ENCODE measurements around the gene HSDL2. TPM values are rescaled to one million over a fixed set of nuclear protein-coding genes. Genes with fewer than 3 reads are reported as not detected.

HSDL2 gene
- total and polyA plus RNA-seq, 2 of the 4 experiments (the other 2 are of a cell fraction) = 17.7 to 65.8 TPM

DNA sequence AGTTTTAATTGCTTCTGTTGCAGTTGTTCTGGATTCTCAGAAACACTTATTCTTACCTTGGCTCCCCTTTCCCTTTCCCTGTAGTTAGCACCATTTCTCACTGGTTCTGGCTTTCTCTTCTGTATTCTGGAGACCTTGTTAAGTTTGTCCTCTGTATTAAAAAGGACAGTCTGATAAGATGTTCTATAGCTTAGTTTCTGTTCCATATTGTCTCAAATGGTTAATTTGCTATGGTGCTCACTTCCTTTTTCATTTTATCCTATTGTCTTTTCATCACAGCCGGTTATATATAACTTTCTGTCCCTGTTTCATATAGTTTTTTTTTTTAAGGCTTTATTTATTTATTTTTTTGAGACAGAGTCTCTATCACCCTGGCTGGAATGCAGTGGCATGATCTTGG lies 65.3 kb downstream of the HSDL2 start:
- H3K36me3 ChIP-seq (ENCODE audit: control insufficient read depth, insufficient read depth, low read length) = peaks cover 7% of the 10 kb centered on the region
- DNase-seq (no peak), ATAC-seq (ENCODE audit: low read depth) (no peak)
- no peak overlapping the region for H3K14ac ChIP-seq (replicated peaks; ENCODE audit: low read depth, low read length)
- ChIA-PET POLR2A (ENCODE audit: unreplicated experiment) (interaction anchor here (0.6 kb wide), 1 partner anchor 261 kb away, joined by 7 read pairs; no protein-coding TSS in a partner anchor), CTCF (interaction anchor here (0.6 kb wide), 1 partner anchor 12 kb away, joined by 3 read pairs; no protein-coding TSS in a partner anchor)
- H2AK5ac ChIP-seq (ENCODE audit: low read depth, low read length) = no peak overlapping the region
- peaks cover 5% of the 10 kb centered on the region; the same call in 1 of the 2 replicates for H3K4me1 ChIP-seq (ENCODE audit: control insufficient read depth, insufficient read depth, low read length)
- no peak overlapping the region for H3K27ac ChIP-seq (ENCODE audit: insufficient read depth, low read length)
- no peak overlapping the region for H4K8ac ChIP-seq (ENCODE audit: low read depth in 2 of 2, low read length in 2 of 2)
- no peaks in the 10 kb centered on the region for H3K27me3 ChIP-seq (ENCODE audit: control insufficient read depth, insufficient read depth, low read length)
- H3K4me3 ChIP-seq (ENCODE audit: insufficient read depth, low read depth, low read length) = no peak overlapping the region
- no CpG with 5 or more reads among the region's 1 CpG for WGBS, 2 experiments (ENCODE audit: extremely low coverage in 2 of 2, insufficient read length in 1 of 2)
- no peak overlapping the region for H2AK9ac ChIP-seq (replicated peaks; ENCODE audit: low read depth, low read length, poor library complexity)
- BruUV-seq (replicated peaks) = no TSS peak
- no peak overlapping the region for H3K23ac ChIP-seq (ENCODE audit: low read depth, low read length)
- H2BK120ac ChIP-seq (ENCODE audit: low read depth, low read length) = no peak overlapping the region
- intact Hi-C loops (cut with micrococcal nuclease) = no loop called here
- no peak overlapping the region for H4K91ac ChIP-seq (ENCODE audit: insufficient read depth, low read depth, low read length)
- H2BK5ac ChIP-seq (ENCODE audit: low read depth, low read length, poor library complexity, severe bottlenecking) = no peak overlapping the region
- peaks cover 0 to 5% of the 10 kb centered on the region in 2 experiments; a peak in 1 of 4 replicates for H3K79me1 ChIP-seq (ENCODE audit: low read depth in 1 of 2, low read length in 2 of 2)
- no peak overlapping the region for H3K4ac ChIP-seq (ENCODE audit: low read depth, low read length)
- no peaks in the 10 kb centered on the region for H4K20me1 ChIP-seq (ENCODE audit: insufficient read depth, low read length)
- no peak overlapping the region for H3K56ac ChIP-seq (ENCODE audit: extremely low read depth, insufficient read depth, low read length)
- TF ChIP-seq, protein P1, sequence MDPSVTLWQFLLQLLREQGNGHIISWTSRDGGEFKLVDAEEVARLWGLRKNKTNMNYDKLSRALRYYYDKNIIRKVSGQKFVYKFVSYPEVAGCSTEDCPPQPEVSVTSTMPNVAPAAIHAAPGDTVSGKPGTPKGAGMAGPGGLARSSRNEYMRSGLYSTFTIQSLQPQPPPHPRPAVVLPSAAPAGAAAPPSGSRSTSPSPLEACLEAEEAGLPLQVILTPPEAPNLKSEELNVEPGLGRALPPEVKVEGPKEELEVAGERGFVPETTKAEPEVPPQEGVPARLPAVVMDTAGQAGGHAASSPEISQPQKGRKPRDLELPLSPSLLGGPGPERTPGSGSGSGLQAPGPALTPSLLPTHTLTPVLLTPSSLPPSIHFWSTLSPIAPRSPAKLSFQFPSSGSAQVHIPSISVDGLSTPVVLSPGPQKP (IDR thresholded peaks at IDR 0.05; ENCODE audit: borderline replicate concordance, low read depth, low read length) = no peak
- TF ChIP-seq, protein P2, sequence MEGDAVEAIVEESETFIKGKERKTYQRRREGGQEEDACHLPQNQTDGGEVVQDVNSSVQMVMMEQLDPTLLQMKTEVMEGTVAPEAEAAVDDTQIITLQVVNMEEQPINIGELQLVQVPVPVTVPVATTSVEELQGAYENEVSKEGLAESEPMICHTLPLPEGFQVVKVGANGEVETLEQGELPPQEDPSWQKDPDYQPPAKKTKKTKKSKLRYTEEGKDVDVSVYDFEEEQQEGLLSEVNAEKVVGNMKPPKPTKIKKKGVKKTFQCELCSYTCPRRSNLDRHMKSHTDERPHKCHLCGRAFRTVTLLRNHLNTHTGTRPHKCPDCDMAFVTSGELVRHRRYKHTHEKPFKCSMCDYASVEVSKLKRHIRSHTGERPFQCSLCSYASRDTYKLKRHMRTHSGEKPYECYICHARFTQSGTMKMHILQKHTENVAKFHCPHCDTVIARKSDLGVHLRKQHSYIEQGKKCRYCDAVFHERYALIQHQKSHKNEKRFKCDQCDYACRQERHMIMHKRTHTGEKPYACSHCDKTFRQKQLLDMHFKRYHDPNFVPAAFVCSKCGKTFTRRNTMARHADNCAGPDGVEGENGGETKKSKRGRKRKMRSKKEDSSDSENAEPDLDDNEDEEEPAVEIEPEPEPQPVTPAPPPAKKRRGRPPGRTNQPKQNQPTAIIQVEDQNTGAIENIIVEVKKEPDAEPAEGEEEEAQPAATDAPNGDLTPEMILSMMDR (conservative IDR thresholded peaks at IDR 0.05; ENCODE audit: low read depth, low read length) = no peak
- TF ChIP-seq MAFK (IDR thresholded peaks at IDR 0.05; ENCODE audit: low read depth, low read length) = no peak
- TF ChIP-seq POLR2A (IDR thresholded peaks at IDR 0.05; ENCODE audit: low read depth, low read length) = no peak
- TF ChIP-seq CHD1 (IDR thresholded peaks at IDR 0.05; ENCODE audit: low read depth, low read length) = no peak
- TF ChIP-seq, protein P3, sequence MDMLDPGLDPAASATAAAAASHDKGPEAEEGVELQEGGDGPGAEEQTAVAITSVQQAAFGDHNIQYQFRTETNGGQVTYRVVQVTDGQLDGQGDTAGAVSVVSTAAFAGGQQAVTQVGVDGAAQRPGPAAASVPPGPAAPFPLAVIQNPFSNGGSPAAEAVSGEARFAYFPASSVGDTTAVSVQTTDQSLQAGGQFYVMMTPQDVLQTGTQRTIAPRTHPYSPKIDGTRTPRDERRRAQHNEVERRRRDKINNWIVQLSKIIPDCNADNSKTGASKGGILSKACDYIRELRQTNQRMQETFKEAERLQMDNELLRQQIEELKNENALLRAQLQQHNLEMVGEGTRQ (IDR thresholded peaks at IDR 0.05; ENCODE audit: low read depth, low read length) = no peak
- TF ChIP-seq RFX5 (IDR thresholded peaks at IDR 0.05; ENCODE audit: low read depth, low read length) = no peak
- TF ChIP-seq CEBPB (IDR thresholded peaks at IDR 0.05; ENCODE audit: low read depth, low read length) = no peak
- no peak overlapping the region for H3K18ac ChIP-seq (ENCODE audit: low read depth, low read length)
- in situ Hi-C loops (cut with MboI; ENCODE audit: low sequenced_read_pairs) = no loop called here
- no peak overlapping the region for H3K4me2 ChIP-seq (ENCODE audit: low read depth, low read length)
- H2AFZ ChIP-seq (replicated peaks; ENCODE audit: low read length, poor library complexity) = no peak overlapping the region
- H2BK20ac ChIP-seq (ENCODE audit: low read depth, low read length) = no peak overlapping the region
- H4K5ac ChIP-seq (ENCODE audit: low read depth, low read length) = no peak overlapping the region
- no peak overlapping the region for H2BK15ac ChIP-seq (ENCODE audit: low read depth, low read length)
- dilution Hi-C loops (cut with HindIII; ENCODE audit: low sequenced_read_pairs, unreplicated experiment) = no loop called here
- no peaks in the 10 kb centered on the region for H3K9me3 ChIP-seq (ENCODE audit: control insufficient read depth, insufficient read depth, low read length)
- H3K9ac ChIP-seq (ENCODE audit: low read depth, low read length) = no peak overlapping the region
- H3K9me1 ChIP-seq (ENCODE audit: insufficient read depth, low read length) = peaks cover 4% of the 10 kb centered on the region; the same call in 1 of the 2 replicates
